ENCODE measurements around the gene TEP1.
"Not testable (repeated sequence)": the region's sequence is repeated elsewhere in the genome, so short reads cannot be mapped to it uniquely, and the experiment has no call there.

The TEP1 gene

GRCh38 chr14:20343862-20344220 lies 69.5 kb downstream of the TEP1 start:
- Histone ChIP-seq H3K4me1 (ENCODE audit: control insufficient read depth, insufficient read depth, low read length) (no peaks in the 10 kb centered on the region), H3K27ac (ENCODE audit: low read length) (no peak overlapping the region), H3K9me3 (ENCODE audit: control insufficient read depth, insufficient read depth, low read length) (no peaks in the 10 kb centered on the region), H3K27me3 (ENCODE audit: control insufficient read depth, insufficient read depth, low read length) (no peaks in the 10 kb centered on the region), H3K4me3 (ENCODE audit: low read length) (peak overlapping the region; percentile 81; the same call in 1 of the 2 replicates), H3K36me3 (ENCODE audit: control insufficient read depth, insufficient read depth, low read length) (peaks cover 6% of the 10 kb centered on the region; the same call in 1 of the 2 replicates)
- DNase-seq (ENCODE audit: low read depth, low spot score) = no peak
- WGBS (ENCODE audit: insufficient coverage, insufficient read length) = no CpG with 5 or more reads among the region's 3 CpGs

GRCh38 chr14:20343092-20343861 lies 70.0 kb downstream of the TEP1 start, which contains the start of gene PARP2:
PARP2 (plus strand) TSS chr14:20343635; CDS start chr14:20343642, 7 bp downstream.
- H3K4me1 ChIP-seq (ENCODE audit: control insufficient read depth, insufficient read depth, low read length) = no peaks in the 10 kb centered on the region
- peaks cover 6% of the 10 kb centered on the region; the same call in 1 of the 2 replicates for H3K36me3 ChIP-seq (ENCODE audit: control insufficient read depth, insufficient read depth, low read length)
- H3K9me3 ChIP-seq (ENCODE audit: control insufficient read depth, insufficient read depth, low read length) = no peaks in the 10 kb centered on the region
- H3K27me3 ChIP-seq (ENCODE audit: control insufficient read depth, insufficient read depth, low read length) = no peaks in the 10 kb centered on the region
- peak within 1 kb of the TSS; percentile 84; the same call in 1 of the 2 replicates for H3K4me3 ChIP-seq (ENCODE audit: low read length)
- no CpG with 5 or more reads among the region's 50 CpGs for WGBS (ENCODE audit: insufficient coverage, insufficient read length)
- peak; percentile 98 for DNase-seq (ENCODE audit: low read depth, low spot score)
- H3K27ac ChIP-seq (ENCODE audit: low read length) = peak within 1 kb of the TSS; percentile 69

GRCh38 chr14:20341646-20342045 lies 71.7 kb downstream of the TEP1 start:
- no CpG with 5 or more reads among the region's 2 CpGs for WGBS (ENCODE audit: insufficient coverage, insufficient read length)
- Histone ChIP-seq H3K9me3 (ENCODE audit: control insufficient read depth, insufficient read depth, low read length) (no peaks in the 10 kb centered on the region), H3K27me3 (ENCODE audit: control insufficient read depth, insufficient read depth, low read length) (no peaks in the 10 kb centered on the region), H3K4me3 (ENCODE audit: low read length) (no peak overlapping the region), H3K4me1 (ENCODE audit: control insufficient read depth, insufficient read depth, low read length) (no peaks in the 10 kb centered on the region), H3K27ac (ENCODE audit: low read length) (no peak overlapping the region), H3K36me3 (ENCODE audit: control insufficient read depth, insufficient read depth, low read length) (peaks cover 3% of the 10 kb centered on the region; the same call in 1 of the 2 replicates)
- DNase-seq (ENCODE audit: low read depth, low spot score) = no peak

- H3K9me3 ChIP-seq (ENCODE audit: control insufficient read depth, insufficient read depth, low read length); H3K36me3 ChIP-seq (ENCODE audit: control insufficient read depth, insufficient read depth, low read length); H3K4me3 ChIP-seq (ENCODE audit: low read length); H3K27ac ChIP-seq (ENCODE audit: low read length); H3K4me1 ChIP-seq (ENCODE audit: control insufficient read depth, insufficient read depth, low read length); H3K27me3 ChIP-seq (ENCODE audit: control insufficient read depth, insufficient read depth, low read length); DNase-seq (ENCODE audit: low read depth, low spot score): not testable (repeated sequence)
- WGBS (ENCODE audit: insufficient coverage, insufficient read length) = no CpG with 5 or more reads among the region's 4 CpGs
These were observed 72.3 kb downstream of the TEP1 start for GRCh38 chr14:20341032-20341431.

GRCh38 chr14:20334017-20334416 lies 79.3 kb downstream of the TEP1 start:
- Histone ChIP-seq H3K4me1 (ENCODE audit: control insufficient read depth, insufficient read depth, low read length) (no peaks in the 10 kb centered on the region), H3K9me3 (ENCODE audit: control insufficient read depth, insufficient read depth, low read length) (no peaks in the 10 kb centered on the region), H3K4me3 (ENCODE audit: low read length) (no peak overlapping the region), H3K36me3 (ENCODE audit: control insufficient read depth, insufficient read depth, low read length) (no peaks in the 10 kb centered on the region; the same call in 1 of the 2 replicates), H3K27ac (ENCODE audit: low read length) (no peak overlapping the region), H3K27me3 (ENCODE audit: control insufficient read depth, insufficient read depth, low read length) (no peaks in the 10 kb centered on the region)
- no peak for DNase-seq (ENCODE audit: low read depth, low spot score)
- no CpG with 5 or more reads among the region's 7 CpGs for WGBS (ENCODE audit: insufficient coverage, insufficient read length)

GRCh38 chr14:20333494-20333841 lies 79.8 kb downstream of the TEP1 start:
- H3K4me3 ChIP-seq (ENCODE audit: low read length) = peak overlapping the region; percentile 91; the same call in 1 of the 2 replicates
- no CpG with 5 or more reads among the region's 3 CpGs for WGBS (ENCODE audit: insufficient coverage, insufficient read length)
- H3K9me3 ChIP-seq (ENCODE audit: control insufficient read depth, insufficient read depth, low read length) = no peaks in the 10 kb centered on the region
- no peak for DNase-seq (ENCODE audit: low read depth, low spot score)
- H3K4me1 ChIP-seq (ENCODE audit: control insufficient read depth, insufficient read depth, low read length) = no peaks in the 10 kb centered on the region
- no peaks in the 10 kb centered on the region for H3K27me3 ChIP-seq (ENCODE audit: control insufficient read depth, insufficient read depth, low read length)
- H3K27ac ChIP-seq (ENCODE audit: low read length) = no peak overlapping the region
- H3K36me3 ChIP-seq (ENCODE audit: control insufficient read depth, insufficient read depth, low read length) = peaks cover 4% of the 10 kb centered on the region; the same call in 1 of the 2 replicates

GRCh38 chr14:20332788-20333493 lies 80.4 kb downstream of the TEP1 start, which contains the start of gene CCNB1IP1:
CCNB1IP1 (minus strand) TSS chr14:20333279; CDS start chr14:20316523, 16,756 bp downstream.
- WGBS (ENCODE audit: insufficient coverage, insufficient read length) = no CpG with 5 or more reads among the region's 19 CpGs
- no peaks in the 10 kb centered on the region for H3K9me3 ChIP-seq (ENCODE audit: control insufficient read depth, insufficient read depth, low read length)
- peak within 1 kb of the TSS; percentile 91 for H3K4me3 ChIP-seq (ENCODE audit: low read length)
- H3K27me3 ChIP-seq (ENCODE audit: control insufficient read depth, insufficient read depth, low read length) = no peaks in the 10 kb centered on the region
- no peak within 1 kb of the TSS for H3K27ac ChIP-seq (ENCODE audit: low read length)
- DNase-seq (ENCODE audit: low read depth, low spot score) = peak; percentile 64
- H3K4me1 ChIP-seq (ENCODE audit: control insufficient read depth, insufficient read depth, low read length) = no peaks in the 10 kb centered on the region
- H3K36me3 ChIP-seq (ENCODE audit: control insufficient read depth, insufficient read depth, low read length) = peaks cover 4% of the 10 kb centered on the region; the same call in 1 of the 2 replicates

GRCh38 chr14:20332431-20332787 lies 80.9 kb downstream of the TEP1 start:
- H3K36me3 ChIP-seq (ENCODE audit: control insufficient read depth, insufficient read depth, low read length) = peaks cover 4% of the 10 kb centered on the region; the same call in 1 of the 2 replicates
- no peaks in the 10 kb centered on the region for H3K27me3 ChIP-seq (ENCODE audit: control insufficient read depth, insufficient read depth, low read length)
- no CpG with 5 or more reads among the region's 4 CpGs for WGBS (ENCODE audit: insufficient coverage, insufficient read length)
- peak overlapping the region; percentile 91; the same call in 1 of the 2 replicates for H3K4me3 ChIP-seq (ENCODE audit: low read length)
- H3K27ac ChIP-seq (ENCODE audit: low read length) = no peak overlapping the region
- H3K4me1 ChIP-seq (ENCODE audit: control insufficient read depth, insufficient read depth, low read length) = no peaks in the 10 kb centered on the region
- DNase-seq (ENCODE audit: low read depth, low spot score) = no peak
- H3K9me3 ChIP-seq (ENCODE audit: control insufficient read depth, insufficient read depth, low read length) = no peaks in the 10 kb centered on the region

- Histone ChIP-seq H3K36me3 (ENCODE audit: control insufficient read depth, insufficient read depth, low read length) (peaks cover 4% of the 10 kb centered on the region; the same call in 1 of the 2 replicates), H3K4me3 (ENCODE audit: low read length) (peak overlapping the region; percentile 5; the same call in 1 of the 2 replicates), H3K9me3 (ENCODE audit: control insufficient read depth, insufficient read depth, low read length) (no peaks in the 10 kb centered on the region), H3K27me3 (ENCODE audit: control insufficient read depth, insufficient read depth, low read length) (no peaks in the 10 kb centered on the region), H3K27ac (ENCODE audit: low read length) (no peak overlapping the region), H3K4me1 (ENCODE audit: control insufficient read depth, insufficient read depth, low read length) (no peaks in the 10 kb centered on the region)
- WGBS (ENCODE audit: insufficient coverage, insufficient read length) = no CpG with 5 or more reads among the region's 2 CpGs
- DNase-seq (ENCODE audit: low read depth, low spot score) = no peak
These were observed 82.2 kb downstream of the TEP1 start for GRCh38 chr14:20331053-20331613.

- no peaks in the 10 kb centered on the region for H3K4me1 ChIP-seq (ENCODE audit: control insufficient read depth, insufficient read depth, low read length)
- H3K27me3 ChIP-seq (ENCODE audit: control insufficient read depth, insufficient read depth, low read length) = no peaks in the 10 kb centered on the region
- WGBS (ENCODE audit: insufficient coverage, insufficient read length) = no CpG with 5 or more reads among the region's 2 CpGs
- H3K4me3 ChIP-seq (ENCODE audit: low read length) = no peak overlapping the region
- no peak for DNase-seq (ENCODE audit: low read depth, low spot score)
- H3K27ac ChIP-seq (ENCODE audit: low read length) = no peak overlapping the region
- H3K36me3 ChIP-seq (ENCODE audit: control insufficient read depth, insufficient read depth, low read length) = peaks cover 4% of the 10 kb centered on the region; the same call in 1 of the 2 replicates
- H3K9me3 ChIP-seq (ENCODE audit: control insufficient read depth, insufficient read depth, low read length) = no peaks in the 10 kb centered on the region
These were observed 83.9 kb downstream of the TEP1 start for GRCh38 chr14:20329355-20329754.

Data from iPS DF 6.9 (cell line).